H54 (cell line): Measurements from ENCODE around the gene NOTCH4.
A peak's percentile ranks its signal among the peaks of the same experiment; 100 is the strongest.

Experiments
- DNase-seq: peaks from one replicate; pipeline ENCODE4 v3.0.0; 2011; ENCODE audit warnings: low spot score, mixed read lengths; ENCODE audit not compliant: insufficient read length
- FAIRE-seq: peaks from 3 replicates; lab custom pipeline; 2011; peaks lifted over from hg19 to GRCh38; lab: Jason Lieb, UNC
- POLR2A ChIP-seq: IDR thresholded peaks from 2 replicates; pipeline ENCODE4 v1.6.1; 2011; ENCODE audit warnings: low read depth, mild to moderate bottlenecking, low read length

Gene NOTCH4

DNA sequence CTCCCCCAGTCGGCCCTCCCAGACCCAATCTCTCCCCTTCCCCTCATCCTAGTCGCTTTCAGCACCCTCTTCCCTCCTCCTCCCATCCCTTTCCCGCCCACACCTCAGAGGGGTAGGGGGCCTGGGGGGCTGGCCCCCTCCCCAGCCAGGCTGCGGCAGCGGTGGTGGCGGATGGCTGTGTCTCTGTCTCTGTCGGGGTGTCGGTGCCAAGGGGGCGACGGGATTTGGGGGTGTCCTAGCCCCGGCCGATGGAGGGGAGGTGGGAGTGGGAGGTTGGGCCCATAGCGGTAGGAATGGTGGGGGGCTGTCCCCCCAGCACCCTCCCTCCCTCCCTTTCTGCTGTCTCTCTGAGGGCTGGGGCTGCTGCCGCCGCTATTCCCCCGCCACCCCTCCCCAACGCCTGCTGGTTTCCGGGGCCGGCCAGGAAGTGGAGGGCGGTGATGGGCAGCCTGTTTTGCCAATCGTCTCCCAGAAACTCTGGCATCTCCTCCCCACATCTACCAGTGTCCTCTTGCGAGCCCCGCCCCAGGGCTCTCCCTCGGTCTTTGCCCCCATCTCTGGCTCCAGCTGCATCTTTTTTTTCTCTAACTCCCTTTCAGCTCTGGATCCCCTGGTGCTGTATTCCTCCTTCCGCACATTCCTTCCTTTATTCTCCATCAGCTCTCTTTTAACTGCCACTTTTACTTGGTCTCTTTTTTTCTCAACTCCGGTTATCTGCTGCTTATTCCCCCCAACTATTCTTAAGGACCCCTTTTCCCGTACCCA is 48.0 kb downstream of the NOTCH4 start, which contains the start of gene AGPAT1:
Gene AGPAT1, minus strand, starts transcription at position 374 of the 765 bp plus-strand sequence. CDS start 4,588 bp downstream, outside the sequence.
- FAIRE-seq (no peak), DNase-seq (peak; percentile 97)
- peak; percentile 57; the same call in 1 of the 2 replicates for TF ChIP-seq POLR2A

DNA sequence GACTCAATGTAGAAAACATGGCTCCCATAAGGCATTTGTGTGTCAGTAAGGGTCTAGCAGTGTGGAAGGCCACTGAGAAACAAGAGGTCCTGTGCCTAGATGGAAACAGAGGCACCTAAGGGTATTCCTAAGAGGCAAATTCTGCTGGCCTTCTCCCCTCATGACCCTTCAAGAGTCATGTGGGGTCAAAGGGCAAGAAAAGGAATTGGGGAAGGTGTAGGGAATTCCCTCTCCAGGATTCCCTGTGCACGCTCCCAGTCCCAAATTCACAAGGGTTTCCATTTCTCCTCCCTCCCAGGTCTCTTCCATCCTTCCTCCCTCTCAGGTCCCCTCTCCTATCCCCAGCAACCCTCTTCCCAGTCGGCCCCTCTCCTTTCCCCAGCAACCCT is 48.6 kb downstream of the NOTCH4 start:
- TF ChIP-seq POLR2A, result no peak
- no peak for FAIRE-seq

GRCh38 chr6:32174416-32174815 is 49.5 kb downstream of the NOTCH4 start:
- no peak for DNase-seq
- no peak for TF ChIP-seq POLR2A
- no peak for FAIRE-seq

More for the DNA sequence above, 48.6 kb downstream of the NOTCH4 start:
- no peak for DNase-seq

- FAIRE-seq (no peak), DNase-seq (no peak)
- no peak for TF ChIP-seq POLR2A
Observed at GRCh38 chr6:32173051-32173727, 50.7 kb downstream of the NOTCH4 start.

GRCh38 chr6:32171234-32171633 is 52.6 kb downstream of the NOTCH4 start:
- no peak for FAIRE-seq
- no peak for DNase-seq
- TF ChIP-seq POLR2A, result no peak

- no peak for FAIRE-seq
- no peak for DNase-seq
- no peak for TF ChIP-seq POLR2A
Observed at GRCh38 chr6:32170294-32170693, 53.6 kb downstream of the NOTCH4 start.

DNA sequence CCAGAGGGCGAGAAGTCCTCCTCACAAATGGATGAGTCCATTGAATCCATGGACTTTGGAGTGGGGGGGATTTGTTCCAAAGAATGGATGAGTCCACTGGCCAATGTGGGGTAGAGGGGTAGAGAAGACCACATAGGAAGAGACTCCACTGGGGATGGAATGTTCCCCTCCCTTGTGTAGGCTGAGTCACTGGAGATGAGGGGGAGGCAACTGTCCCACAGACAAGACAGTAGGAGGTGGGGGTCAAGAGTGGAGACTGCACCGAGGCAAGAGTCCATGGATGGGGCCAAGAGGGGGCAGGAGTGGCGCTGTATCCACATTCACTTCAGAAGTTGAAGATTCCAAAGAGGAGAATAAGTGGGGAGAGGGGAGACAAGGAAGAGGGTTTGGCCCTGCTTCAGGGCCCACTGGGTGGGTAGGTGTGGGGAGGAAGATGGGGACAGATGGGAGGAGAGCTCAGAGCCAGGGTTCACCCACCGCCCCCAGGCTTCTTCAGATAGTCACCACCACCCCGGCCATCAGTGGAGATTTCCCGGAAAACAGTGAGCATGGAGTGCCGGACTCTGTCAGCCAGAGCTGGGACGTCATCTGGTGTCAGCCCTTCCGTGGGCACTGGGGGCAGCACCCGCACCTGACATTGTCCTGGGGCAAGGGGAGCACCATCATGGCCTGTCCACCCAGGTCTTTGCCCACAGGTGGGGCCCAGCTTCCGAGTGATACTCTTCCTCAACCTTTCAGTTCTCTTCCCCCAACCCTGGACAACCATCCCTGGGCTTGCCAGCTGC is 54.9 kb downstream of the NOTCH4 start:
- TF ChIP-seq POLR2A, result no peak
- DNase-seq, result no peak
- FAIRE-seq, result no peak

DNA sequence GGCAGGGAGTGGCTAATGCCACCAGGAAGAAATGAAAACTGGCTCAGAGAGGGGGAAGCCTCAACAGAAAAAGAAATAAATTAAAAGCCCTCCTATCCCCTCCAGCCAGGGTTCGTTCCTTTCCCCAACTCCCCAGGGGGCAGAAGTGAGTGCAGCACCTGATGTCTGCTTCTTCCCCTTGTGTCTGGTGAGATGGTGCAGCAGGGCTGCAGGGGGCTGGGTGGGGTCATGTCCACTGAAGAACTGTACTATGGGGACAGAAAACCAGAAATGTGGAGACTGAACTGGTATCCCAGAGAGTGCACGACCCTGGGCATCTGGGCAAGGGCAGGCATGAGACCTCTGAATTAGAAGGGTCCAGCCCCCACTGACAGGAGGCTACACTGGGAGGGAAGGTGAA is 55.5 kb downstream of the NOTCH4 start:
- TF ChIP-seq POLR2A, result no peak
- DNase-seq, result no peak
- no peak for FAIRE-seq

GRCh38 chr6:32167761-32168262 is 56.1 kb downstream of the NOTCH4 start:
- FAIRE-seq (no peak), DNase-seq (no peak)

DNA sequence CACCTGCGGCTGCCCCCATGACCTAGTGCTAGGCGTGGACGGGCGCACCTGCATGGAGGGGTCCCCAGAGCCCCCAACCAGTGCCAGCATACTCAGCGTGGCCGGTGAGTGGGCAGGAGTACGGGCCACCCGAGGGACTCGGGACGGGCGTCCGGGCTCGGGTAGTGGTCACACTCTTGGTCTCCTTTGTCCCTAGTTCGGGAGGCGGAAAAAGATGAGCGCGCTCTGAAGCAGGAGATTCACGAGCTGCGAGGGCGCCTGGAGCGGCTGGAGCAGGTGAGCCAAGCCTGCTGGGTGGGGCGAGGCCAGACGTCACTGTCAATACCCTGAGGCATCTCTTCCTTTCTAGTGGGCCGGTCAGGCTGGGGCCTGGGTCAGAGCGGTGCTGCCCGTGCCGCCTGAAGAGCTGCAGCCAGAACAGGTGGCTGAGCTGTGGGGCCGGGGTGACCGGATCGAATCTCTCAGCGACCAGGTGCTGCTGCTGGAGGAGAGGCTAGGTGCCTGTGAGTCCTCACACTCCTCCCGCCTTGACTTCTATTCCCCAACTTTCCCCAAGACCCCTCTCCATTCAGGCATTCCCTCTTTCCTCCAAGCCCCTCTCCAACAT is 56.6 kb downstream of the NOTCH4 start:
- DNase-seq (no peak), FAIRE-seq (no peak)
- TF ChIP-seq POLR2A, result no peak

More at GRCh38 chr6:32167761-32168262, 56.1 kb downstream of the NOTCH4 start:
- no peak for TF ChIP-seq POLR2A

GRCh38 chr6:32166411-32167061 is 57.3 kb downstream of the NOTCH4 start:
- DNase-seq, result no peak
- no peak for FAIRE-seq
- TF ChIP-seq POLR2A, result no peak

DNA sequence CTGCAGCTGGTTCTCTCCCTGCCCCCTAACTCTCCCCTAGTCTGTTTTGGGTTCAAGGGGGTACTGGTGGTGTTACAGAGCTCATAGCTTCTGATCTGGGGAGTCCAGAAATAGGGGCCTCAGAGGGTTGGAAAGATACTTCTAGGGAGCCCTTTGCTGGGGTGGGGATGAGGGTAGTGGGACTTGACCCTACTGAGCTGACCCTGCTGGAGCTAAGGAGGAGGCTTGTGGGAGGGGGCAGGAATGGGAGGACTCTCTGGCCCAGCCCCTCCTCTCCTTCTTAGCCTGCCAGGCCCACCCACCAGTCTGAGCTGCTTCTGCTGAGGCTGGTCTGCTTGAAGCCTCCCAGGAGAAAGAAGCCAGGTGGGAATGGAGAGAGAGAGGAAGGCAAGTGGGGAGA is 59.6 kb downstream of the NOTCH4 start, which contains the start of gene EGFL8:
Gene EGFL8, plus strand, starts transcription at position 301 of the 400 bp plus-strand sequence. CDS start 1,571 bp downstream, outside the sequence.
- FAIRE-seq (no peak), DNase-seq (no peak)
- TF ChIP-seq POLR2A, result no peak
